Aorta (tissue), 5 donors: Measurements from ENCODE around the gene FGR. TPM values are rescaled to one million over a fixed set of nuclear protein-coding genes. Genes with fewer than 3 reads are reported as not detected.
"Not testable (repeated sequence)": the region's sequence is repeated elsewhere in the genome, so short reads cannot be mapped to it uniquely, and the experiment has no call there.

Source experiments
- ATAC-seq: fragments of 200-7000 bp; cut with Tn5 transposase; one replicate; pipeline ENCODE4 v1.9.1; 2022; ENCODE audit warnings: moderate library complexity; ENCODE audit not compliant: low FRiP score
- DNase-seq, 2 donors: peaks; one replicate each; pipeline ENCODE4 v3.0.0-alpha.2; 2020
- H3K27ac ChIP-seq, 2 donors: one replicate each; pipeline ENCODE4 v1.5.1; 2013; ENCODE audit warnings: low read length in 2 of 2, mild to moderate bottlenecking in 2 of 2, moderate library complexity in 2 of 2, control low read depth in 1 of 2, inconsistent platforms in 1 of 2, low read depth in 1 of 2
- H3K27me3 ChIP-seq, 2 donors: one replicate each; pipeline ENCODE4 v1.6.1; 2013; ENCODE audit warnings: control low read depth in 1 of 2, low read length in 1 of 2, mild to moderate bottlenecking in 1 of 2, moderate library complexity in 1 of 2; ENCODE audit not compliant: insufficient read depth in 2 of 2, control insufficient read depth in 1 of 2
- H3K36me3 ChIP-seq, 2 donors: one replicate each; pipeline ENCODE4 v1.6.1; 2013; ENCODE audit warnings: control low read depth in 1 of 2, low read length in 1 of 2, mild to moderate bottlenecking in 1 of 2; ENCODE audit not compliant: insufficient read depth in 2 of 2, control insufficient read depth in 1 of 2
- H3K4me1 ChIP-seq, 2 donors: one replicate each; pipeline ENCODE4 v1.6.1; 2013; ENCODE audit warnings: low read length in 2 of 2, control low read depth in 1 of 2, mild to moderate bottlenecking in 1 of 2, moderate library complexity in 1 of 2; ENCODE audit not compliant: insufficient read depth in 2 of 2, control insufficient read depth in 1 of 2
- H3K4me3 ChIP-seq, 2 donors: one replicate each; pipeline ENCODE4 v1.5.1; 2013; ENCODE audit warnings: low read length in 2 of 2, control low read depth in 1 of 2, mild to moderate bottlenecking in 1 of 2
- H3K9me3 ChIP-seq: one replicate; pipeline ENCODE4 v1.6.1; 2013; ENCODE audit warnings: mild to moderate bottlenecking, low read length; ENCODE audit not compliant: control insufficient read depth
- WGBS, 2 donors: extraction: QIAGEN DNeasy Blood & Tissue Kit; methylation state at CpG; one replicate each; pipeline ENCODE4 v1.1.7; 2013; 5-methylcytosine and 5-hydroxymethylcytosine counted together
- intact Hi-C, 2 donors: fragments of 100-400 bp; cut with DNase I; formaldehyde crosslinking; loops; one replicate each; pipeline versions ENCODE4 v1.14.2 to v1.15.0; 2022
- polyA plus RNA-seq, 2 donors: library from polyadenylated mRNA; stranded (reverse); fragments of 200-250 nt; gene quantifications; one replicate each; pipeline ENCODE4 v1.2.3, GENCODE V29; 2013
- total RNA-seq, 2 donors: library from RNA; stranded (reverse); fragmentation: NEBNext Ultra II Directional; extraction: Animal tissue kit (Norgen Biotek cat#: 25700); gene quantifications; one replicate each; pipeline ENCODE4 v1.2.1, GENCODE V29; 2021
- donor health status: healthy with polysubstance abuse.
- donor health status: Bipolar disorder and iron deficiency.
- donor health status: DM: no; HTN: no; CAD: no.
- donor health status: DM: no; HTN: no; CAD: no.
- donor health status: DM: yes; HTN: yes; CAD: no.

FGR gene
- total and polyA plus RNA-seq, 4 donors = 2.8 to 21.7 (median 12.1) TPM

DNA sequence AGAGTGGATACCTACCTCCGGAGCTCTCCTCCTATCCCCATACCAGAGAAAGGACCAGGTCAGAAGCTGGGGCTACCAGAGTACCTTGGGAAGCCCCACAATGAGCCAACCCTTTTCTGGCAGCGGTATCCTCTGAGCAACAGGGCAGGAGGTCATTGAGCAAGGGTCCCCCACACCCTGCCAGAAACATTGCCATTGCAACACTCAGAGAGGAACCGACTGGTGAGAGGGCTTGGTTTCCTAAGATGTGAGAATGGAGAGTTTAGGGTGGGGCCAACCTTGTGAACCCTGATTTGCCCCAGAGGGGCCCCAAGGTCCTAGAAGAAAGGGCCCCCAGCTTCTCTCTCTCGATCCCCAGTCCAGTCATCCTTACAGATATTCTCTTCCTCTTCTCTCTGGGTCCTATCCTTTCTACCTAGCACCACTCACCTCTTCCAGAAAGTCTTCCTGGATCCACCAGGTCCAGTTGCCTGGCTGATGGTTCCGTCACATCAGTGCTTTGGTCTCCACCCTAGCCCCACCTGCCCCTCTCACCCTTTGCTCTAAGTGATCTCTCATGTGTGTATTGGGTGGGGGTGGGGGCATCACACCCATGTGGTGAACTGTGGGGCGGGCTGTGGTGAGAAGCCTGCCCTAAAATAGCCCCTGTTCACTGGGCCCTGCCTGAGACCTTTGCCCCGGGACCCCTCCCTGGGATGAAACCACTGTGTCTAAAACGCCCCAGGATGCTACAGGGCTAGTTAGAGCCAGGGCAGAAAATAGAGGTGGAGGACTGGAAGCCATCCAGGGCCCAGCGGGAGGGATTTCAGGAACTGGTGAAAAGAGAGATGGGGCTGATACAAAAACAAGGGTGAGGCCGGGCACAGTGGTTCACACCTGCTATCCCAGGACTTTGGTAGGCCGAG is 8.7 kb downstream of the FGR start:
- H3K4me3 ChIP-seq = no peak overlapping the region

DNA sequence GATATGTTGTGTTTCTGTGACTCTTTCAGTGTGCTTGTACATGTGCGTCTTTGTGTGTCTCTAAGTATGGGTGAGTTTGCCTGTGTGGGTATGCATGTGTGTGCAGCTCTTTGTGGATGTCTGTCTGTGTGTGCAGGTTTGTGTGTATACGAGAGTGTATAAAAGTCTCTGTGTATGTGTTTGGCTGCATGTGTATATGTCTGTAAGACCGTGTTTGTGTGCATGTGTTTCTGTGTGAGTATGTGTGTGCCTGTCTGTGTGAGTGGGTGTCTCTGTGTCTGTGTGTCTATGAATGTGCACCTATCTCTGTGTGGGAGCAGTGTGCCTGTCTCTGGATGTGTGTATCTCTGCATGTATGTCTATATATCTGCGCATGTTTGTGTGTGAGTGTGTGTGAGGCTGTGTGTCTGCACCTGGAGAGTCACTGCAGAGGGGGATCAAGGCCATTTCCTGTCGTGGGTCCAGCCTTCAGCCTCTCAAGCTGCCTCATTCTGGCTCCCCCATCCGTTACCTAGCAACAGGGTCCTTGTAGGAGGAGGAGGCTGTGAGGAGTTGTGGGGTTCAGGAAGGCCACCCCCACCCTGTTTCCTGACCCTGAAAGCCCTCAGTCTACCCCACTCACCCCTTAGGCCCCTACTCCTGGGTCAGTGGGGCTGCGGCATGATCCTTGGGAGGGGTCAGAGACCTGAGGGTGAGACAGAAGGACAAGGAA is 10.4 kb downstream of the FGR start:
- no peaks in the 10 kb centered on the region for H3K4me1 ChIP-seq
- no peak overlapping the region for H3K27ac ChIP-seq
- H3K36me3 ChIP-seq = no peaks in the 10 kb centered on the region
- H3K27me3 ChIP-seq = no peaks in the 10 kb centered on the region
- H3K9me3 ChIP-seq = no peaks in the 10 kb centered on the region
- intact Hi-C loops = no loop called here
- 75 to 84% methylated on average over 7 of the region's 7 CpGs for WGBS, 2 donors
- DNase-seq (no peak), ATAC-seq (no peak)
- H3K4me3 ChIP-seq = no peak overlapping the region

More for the DNA sequence above, 8.7 kb downstream of the FGR start:
- no peaks in the 10 kb centered on the region for H3K36me3 ChIP-seq
- no peaks in the 10 kb centered on the region for H3K4me1 ChIP-seq
- 92 to 95% methylated on average over 11 of the region's 11 CpGs for WGBS, 2 donors
- no peaks in the 10 kb centered on the region for H3K9me3 ChIP-seq
- no peak for DNase-seq
- intact Hi-C loops = no loop called here
- H3K27ac ChIP-seq = no peak overlapping the region
- H3K27me3 ChIP-seq = no peaks in the 10 kb centered on the region
- ATAC-seq = no peak

DNA sequence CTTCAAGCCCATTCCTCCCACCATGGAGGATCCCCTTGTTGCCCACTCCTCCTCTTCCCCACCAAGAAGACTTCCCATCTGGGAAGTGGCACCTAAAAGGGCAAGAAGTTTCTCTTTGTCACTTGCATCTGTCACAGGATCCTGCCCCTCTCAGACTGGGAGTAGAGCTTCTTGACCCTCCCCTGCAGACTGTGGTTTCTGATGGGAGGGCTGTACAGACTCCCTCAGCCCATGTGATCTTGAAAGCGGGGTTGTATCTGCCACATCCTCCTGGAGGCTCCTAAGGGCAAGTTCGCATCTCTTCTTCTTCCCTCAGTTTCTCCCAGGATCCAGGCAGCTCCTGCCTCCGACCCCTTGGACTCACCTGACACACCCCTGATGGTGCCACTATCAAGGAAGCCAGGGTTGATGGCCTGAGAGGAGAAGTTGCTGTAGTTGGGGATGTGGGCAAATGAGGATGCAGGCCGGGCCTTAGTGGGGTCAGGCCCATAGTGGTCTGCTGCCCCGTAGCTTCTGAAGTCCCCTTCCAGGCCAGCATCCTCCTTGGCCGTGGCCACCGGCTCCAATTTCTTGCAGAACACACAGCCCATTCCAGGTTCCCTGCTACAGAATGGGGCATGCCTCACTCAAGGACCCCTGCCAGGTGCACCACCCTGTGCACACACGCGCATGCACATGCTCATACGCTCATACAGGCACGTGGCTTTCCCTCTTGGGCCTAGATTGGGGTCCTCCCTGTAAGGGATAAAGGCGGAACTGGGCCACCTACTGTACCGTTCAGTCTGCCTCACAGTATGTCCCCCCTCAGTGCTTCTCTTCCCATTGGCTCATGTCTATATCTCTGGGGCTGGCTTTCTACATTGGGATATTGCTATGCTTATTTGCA is 11.4 kb downstream of the FGR start:
- Histone ChIP-seq H3K9me3 (no peaks in the 10 kb centered on the region), H3K27ac (no peak overlapping the region), H3K27me3 (no peaks in the 10 kb centered on the region), H3K4me3 (no peak overlapping the region), H3K36me3 (no peaks in the 10 kb centered on the region), H3K4me1 (no peaks in the 10 kb centered on the region)
- intact Hi-C loops = no loop called here
- ATAC-seq (no peak), DNase-seq (no peak)
- WGBS, 2 donors = 93 to 96% methylated on average over 13 of the region's 13 CpGs

DNA sequence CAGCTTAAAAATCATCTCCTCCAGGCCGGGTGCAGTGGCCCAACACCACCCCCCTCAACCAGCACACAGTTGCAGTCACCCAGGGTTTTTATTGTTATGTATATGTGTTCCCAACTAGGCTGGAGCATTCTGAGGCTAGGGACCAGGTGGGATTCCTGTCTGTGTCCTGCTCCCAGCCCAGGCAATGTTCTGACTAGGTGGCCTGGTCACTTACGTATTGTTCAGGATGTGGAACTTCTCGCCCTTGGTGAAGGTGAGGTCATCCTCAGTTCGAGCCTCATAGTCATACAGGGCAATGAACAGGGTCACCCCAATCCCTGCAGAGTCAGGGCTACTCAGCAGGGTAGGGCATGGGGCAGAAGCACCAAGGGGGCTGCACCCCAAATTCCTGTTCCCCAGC is 12.2 kb downstream of the FGR start:
- no peaks in the 10 kb centered on the region for H3K36me3 ChIP-seq
- no peak for ATAC-seq
- H3K4me3 ChIP-seq = no peak overlapping the region
- no peak for DNase-seq
- H3K27ac ChIP-seq = no peak overlapping the region
- no peaks in the 10 kb centered on the region for H3K9me3 ChIP-seq
- H3K27me3 ChIP-seq = no peaks in the 10 kb centered on the region
- WGBS, 2 donors = 89 to 91% methylated on average over 4 of the region's 4 CpGs
- no peaks in the 10 kb centered on the region for H3K4me1 ChIP-seq
- intact Hi-C loops = no loop called here

DNA sequence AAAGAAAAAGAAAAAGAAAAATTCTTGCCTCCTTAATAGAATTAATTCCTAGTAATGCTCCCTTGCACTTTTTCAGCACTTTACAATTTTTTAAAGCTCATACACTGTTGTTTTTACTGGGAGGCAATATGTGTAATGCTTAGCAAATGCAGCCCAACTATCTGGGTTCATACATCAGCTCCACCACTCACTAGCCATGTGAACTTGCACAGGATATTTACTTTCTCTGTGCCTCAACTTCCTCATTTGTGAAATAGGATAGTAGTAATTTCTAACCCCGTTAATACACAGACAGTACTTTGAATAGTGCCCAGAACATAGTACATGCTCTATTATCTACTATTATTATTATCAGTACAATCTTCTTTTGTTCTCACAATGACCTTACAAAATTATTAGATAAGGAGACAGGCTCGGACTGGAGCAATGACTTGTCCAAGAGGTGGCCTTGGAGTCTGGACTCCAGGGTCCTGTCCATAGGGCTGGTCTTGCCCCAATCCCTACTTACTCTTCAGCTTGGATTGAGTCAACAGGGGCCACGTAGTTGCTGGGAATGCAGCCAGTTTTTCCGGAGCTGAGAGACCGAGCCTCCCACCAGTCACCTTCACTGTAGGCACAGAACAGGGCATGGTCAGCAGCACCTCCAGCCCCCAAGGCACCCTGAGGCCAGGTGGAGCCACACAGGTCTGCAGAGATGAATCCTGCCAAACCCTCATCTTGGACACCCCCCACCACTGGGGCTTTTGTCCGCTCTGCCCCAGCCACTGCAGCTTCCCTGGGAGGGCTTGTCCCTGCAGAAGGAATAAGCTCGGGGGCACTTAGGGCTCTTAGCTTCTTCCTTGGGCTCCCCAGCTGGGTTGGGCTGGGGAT is 13.7 kb downstream of the FGR start:
- no peak overlapping the region for H3K27ac ChIP-seq
- DNase-seq (no peak), ATAC-seq (no peak)
- H3K27me3 ChIP-seq = no peaks in the 10 kb centered on the region
- H3K9me3 ChIP-seq = no peaks in the 10 kb centered on the region
- H3K4me3 ChIP-seq = no peak overlapping the region
- 39 to 42% methylated on average over 7 of the region's 7 CpGs for WGBS, 2 donors
- intact Hi-C loops = no loop called here
- no peaks in the 10 kb centered on the region for H3K36me3 ChIP-seq
- H3K4me1 ChIP-seq = no peaks in the 10 kb centered on the region

DNA sequence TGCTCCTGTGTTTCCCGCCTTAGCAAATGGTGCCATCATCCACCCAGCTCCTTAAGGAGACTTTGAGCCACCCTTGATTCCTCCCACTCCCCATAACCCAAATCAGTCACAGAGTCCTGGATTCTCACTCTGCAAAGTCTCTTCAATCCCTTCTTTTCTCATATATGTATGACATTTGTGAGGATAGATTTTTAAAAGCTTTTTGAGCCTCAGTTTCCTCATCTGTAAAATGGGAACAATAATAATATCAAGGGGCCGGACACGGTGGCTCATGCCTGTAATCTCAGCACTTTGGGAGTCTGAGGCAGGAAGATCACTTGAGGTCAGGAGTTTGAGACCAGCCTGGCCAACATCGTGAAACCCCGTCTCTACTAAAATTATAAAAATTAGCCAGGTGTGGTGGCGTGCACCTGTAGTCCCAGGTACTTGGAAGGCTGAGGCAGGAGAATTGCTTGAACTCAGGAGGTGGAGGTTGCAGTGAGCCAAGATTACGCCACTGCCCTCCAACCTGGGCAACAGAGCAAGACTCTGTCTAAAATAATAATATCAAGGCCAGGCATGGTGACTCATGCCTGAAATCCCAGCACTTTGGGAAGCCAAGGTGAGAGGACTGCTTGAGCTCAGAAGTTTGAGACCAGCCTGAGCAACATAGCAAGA is 15.1 kb downstream of the FGR start:
- ATAC-seq, H3K27me3 ChIP-seq, intact Hi-C loops, H3K9me3 ChIP-seq, H3K27ac ChIP-seq, H3K36me3 ChIP-seq, H3K4me3 ChIP-seq, H3K4me1 ChIP-seq, DNase-seq: not testable (repeated sequence)
- WGBS, 2 donors = 93 to 95% methylated on average over 7 of the region's 7 CpGs

DNA sequence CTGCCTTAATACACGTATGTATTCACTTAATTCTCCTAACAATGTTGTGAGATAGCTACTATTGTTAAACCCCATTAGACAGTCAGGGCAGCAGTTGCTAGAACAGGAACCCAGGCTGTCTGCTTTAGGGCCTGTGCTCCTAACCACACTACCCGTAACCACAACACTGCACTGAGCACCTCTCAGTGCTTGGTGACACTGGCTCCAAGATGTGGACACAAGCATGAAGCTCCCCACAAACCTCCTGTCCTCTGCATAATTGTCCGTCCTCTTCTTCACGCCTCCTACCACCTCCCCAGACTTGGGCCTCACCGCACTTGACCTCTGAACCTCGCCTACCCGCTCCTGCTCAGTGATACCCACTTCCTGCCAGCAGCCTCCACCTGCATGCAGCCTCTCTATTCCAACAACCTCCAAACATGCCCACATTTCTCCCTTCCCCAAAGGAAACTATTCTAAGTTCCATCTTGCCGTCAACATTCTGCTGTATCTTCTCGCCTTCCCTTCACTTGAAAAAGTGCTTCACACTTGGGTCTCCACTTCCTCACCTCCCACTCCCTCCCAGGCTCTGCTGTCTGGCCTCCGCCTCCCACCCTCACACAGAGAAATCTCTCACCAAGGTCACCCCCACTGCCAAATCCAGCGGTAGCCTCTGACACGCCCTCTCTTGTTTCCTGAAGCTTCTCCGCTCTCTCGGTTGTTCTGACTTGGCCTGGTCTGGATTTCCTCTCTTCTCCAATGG is 16.5 kb downstream of the FGR start:
- Histone ChIP-seq H3K9me3 (no peaks in the 10 kb centered on the region), H3K4me3 (no peak overlapping the region), H3K27ac (no peak overlapping the region), H3K4me1 (no peaks in the 10 kb centered on the region), H3K36me3 (no peaks in the 10 kb centered on the region), H3K27me3 (no peaks in the 10 kb centered on the region)
- 90 to 91% methylated on average over 14 of the region's 14 CpGs for WGBS, 2 donors
- intact Hi-C loops = no loop called here
- ATAC-seq (no peak), DNase-seq (no peak)
